Frontal cortex (tissue), 4 donors: Measurements from ENCODE around the gene RPL18. TPM values are rescaled to one million over a fixed set of nuclear protein-coding genes. Genes with fewer than 3 reads are reported as not detected.
A peak's percentile ranks its signal among the peaks of the same experiment; 100 is the strongest.

Experiments
- DNase-seq, 2 donors: peaks; one replicate each; pipeline ENCODE4 v3.0.0; 2012; ENCODE audit warnings: low spot score in 2 of 2
- FAIRE-seq: peaks from 2 replicates; lab custom pipeline; 2012; peaks lifted over from hg19 to GRCh38; lab: Jason Lieb, UNC
- total RNA-seq: library from RNA; depleted of rRNA; stranded (reverse); fragments of >200 nt; gene quantifications from one replicate; pipeline ENCODE4 v1.2.3, GENCODE V29; 2014
- donor health status: control.
- donor health status: control.
- donor health status: control.

RPL18 gene
- total RNA-seq, 1 donor from 2014 or later = 1,742 TPM

DNA sequence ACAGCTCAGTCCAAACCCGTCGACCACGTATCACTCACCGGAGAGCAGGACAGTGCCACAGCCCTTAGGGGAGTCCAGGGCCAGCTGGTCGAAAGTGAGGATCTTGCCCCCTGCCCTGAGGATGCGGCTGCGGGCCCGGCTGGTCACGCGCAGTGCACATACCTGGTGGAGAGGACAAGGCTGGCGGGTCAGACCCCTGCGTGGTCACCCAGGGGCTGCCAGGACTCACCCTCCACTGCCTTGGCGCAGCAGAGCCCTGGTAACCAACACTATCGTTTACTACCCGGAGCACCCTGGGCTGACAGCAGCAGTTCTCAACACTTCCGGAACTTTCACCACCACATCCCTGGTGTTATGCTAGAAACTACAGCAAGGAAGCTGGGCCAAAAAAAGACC is 2.9 kb downstream of the RPL18 start:
- FAIRE-seq = no peak
- DNase-seq = no peak

DNA sequence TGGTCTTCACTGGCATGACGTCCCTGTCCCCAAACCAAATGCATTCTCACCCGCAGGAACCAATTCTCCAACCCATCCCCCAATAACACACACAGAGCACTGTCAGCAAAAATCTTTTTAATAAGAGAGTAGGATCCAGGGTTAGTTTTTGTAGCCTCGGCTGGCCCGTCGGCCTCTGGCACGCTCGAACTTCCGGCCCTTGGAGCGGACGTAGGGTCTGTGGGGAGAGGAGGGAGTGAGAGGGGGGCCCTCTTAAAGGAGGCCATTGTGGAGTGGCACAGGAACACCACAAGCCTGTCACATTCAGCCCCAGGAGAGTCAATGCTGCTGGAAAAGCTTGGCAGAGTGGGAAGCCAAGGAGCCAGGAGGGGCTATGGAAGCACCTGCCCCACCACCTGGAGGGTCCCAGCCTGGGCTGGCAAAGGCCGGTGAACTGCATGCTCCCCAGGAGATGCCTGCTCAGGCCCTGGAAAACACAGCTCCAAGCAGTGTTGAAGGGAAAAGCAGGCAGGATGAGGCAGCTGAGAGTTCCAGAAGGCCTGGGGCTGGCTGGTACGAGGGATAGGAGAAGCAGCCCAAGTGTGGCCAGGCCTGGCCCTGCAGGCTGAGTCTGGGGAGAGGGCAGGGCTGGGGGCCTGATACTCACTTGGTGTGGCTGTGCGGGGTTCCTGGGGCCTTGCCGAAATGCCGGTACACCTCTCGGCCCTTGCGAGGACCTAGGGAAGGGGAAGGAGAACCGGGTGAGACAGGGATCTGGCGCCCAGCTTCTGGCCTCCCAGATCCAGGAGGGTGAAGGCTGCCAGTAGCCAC is 3.5 kb downstream of the RPL18 start:
- DNase-seq (no peak), FAIRE-seq (no peak)

DNA sequence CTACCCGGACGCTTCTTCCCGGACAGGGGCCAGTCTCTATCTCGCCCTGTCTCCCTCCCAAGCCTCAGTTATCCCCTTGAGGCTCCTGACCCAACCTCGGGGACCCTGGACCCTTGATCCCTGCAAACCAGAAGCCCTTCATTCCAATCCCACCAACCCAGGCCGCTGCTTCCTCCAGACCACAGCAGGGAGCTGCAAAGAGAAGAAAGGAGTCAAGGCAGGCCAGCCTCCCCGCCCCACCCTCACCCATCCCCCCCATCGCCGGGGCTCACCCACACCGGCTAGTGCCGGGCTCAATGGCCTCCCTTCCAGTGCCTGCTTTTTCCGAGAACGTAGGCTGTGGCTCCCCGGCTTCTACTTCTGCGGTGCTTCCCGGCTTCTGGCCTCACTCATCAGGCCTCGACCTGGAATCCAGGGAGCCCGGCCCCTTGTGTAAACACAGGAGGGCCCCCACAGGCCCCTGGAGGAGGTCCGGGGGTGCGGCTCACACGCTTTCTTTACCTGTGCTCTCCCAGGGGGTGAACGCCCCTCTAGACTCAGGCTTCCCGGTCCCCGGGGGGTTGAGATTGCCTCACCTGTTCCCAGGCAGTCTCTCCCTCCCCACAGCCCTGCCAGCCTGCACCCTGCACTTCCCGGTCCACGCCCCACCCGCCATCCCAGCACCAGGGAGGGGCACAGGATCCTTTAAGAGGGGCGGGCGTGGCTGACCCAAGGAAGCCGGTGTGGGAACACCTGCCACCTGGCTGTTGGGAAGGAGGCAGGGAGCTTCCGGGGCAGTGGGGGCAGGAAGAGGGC is 4.3 kb downstream of the RPL18 start, which contains the start of gene FAM83E:
Gene FAM83E, minus strand, starts transcription at position 641 of the 795 bp plus-strand sequence. CDS start 1,704 bp downstream, outside the sequence.
- no peak for DNase-seq
- no peak for FAIRE-seq

DNA sequence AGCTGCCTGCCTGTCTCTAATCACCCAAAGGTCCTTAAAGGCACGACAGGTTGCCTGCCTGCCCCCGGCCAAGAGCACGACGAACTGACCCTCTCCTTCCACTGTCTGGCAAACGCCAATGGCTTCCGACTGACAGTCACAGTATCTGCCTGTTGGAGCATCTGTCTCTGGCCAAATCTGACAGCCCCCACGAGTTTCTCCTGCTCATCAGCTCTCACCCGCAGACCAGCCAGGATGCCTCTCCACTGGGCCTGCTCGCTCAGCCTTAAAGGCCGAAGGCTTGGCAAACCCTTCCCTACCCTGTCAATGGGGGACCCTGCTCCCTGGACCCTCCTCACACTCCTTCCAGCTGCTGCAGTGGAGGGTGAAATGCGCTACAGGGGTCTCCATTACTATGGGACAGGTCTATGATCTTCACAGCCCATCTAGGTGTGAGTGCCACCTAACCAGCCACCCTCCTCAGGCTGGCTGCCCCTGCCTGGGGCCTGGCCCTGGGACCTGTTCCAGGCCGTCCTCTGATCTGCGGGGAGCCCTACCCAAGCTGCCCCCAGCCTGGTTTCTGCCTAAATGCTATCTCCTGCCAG is 5.0 kb downstream of the RPL18 start:
- DNase-seq (no peak), FAIRE-seq (no peak)

DNA sequence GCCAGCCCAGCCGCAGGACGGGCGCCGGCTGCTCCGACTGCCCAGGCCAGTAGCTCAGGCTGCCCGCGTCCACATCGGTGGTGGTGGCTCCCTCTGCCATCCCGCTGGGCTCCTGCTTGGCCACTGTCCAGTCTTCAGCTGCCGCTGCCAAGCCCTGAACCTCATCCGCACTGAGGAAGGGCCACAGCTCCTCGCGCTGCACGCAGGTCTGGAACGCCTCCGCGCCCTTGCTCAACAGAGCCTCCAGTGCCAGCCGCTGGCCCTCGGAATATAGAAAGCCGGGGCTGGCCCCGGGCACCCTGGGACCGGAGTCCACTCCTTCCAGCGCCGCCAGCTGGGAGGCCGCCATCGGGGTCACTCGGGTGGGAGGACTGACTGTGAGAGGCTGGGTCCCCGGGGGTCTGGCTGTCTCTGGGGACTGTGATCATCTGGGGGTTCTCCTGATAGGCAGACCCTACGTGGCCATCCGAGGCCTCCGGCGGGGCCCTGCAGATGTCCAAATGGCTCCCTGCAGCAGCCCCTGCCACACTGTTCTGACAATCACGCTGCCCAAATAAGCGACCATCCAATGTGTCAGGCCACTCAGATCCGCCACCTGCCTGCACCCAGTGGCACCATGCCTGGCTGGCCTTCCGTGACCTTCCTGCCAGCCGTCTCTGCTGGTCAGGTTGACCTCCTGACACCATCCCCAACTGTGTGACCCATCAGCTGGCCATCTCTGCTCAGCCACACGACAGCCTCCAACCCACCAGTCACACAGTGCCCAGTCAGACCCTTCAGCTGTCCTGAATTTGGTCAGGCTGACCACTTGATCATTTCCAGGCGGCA is 5.7 kb downstream of the RPL18 start:
- FAIRE-seq (no peak), DNase-seq (peak in 1 of 2 donors; percentile 44)

DNA sequence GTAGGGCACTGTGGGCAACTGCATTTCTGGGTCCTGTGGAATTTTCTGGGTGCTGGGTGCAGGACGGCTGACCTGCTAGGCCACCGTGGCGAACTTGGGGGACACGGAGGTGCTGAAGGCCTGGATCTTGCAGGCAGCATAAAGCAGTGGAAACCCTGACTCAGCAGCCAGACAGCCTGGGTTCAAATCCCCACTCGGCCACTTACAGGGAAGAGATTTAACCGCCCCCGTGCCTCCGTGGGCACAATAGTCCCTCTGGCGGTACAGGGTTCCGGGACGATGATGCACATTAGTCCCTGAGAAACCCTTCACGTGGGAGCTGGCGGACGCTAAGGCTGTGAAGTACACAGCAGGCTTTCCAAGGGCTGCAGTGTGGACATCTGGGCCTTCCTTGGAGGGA is 7.1 kb downstream of the RPL18 start:
- FAIRE-seq (no peak), DNase-seq (no peak)

DNA sequence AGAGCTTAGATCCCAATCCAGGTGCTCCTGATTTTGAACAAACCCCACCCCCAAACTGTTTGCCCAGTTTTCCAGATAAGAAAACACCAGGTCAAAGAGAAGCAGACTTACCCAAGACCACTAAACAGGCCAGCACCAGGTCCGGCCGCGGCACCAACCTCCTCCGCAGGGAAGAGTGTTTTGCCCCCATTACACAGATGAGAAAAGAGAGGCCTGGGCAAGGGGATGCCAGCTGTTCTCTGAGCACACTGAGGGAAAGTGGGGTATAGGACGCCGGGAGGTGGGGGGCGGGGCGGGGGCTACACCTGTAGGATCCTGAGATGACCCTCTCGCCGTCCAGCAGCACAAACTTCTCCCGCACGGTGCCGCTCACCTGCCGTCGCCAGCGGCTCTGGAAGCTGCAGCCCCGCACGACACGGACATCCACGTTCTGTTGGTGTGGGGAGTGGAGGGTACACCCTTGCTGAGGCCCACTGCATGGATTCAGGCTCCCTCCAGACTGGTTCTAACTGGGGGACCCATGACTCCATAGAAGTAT is 9.3 kb downstream of the RPL18 start:
- FAIRE-seq (no peak), DNase-seq (no peak)

DNA sequence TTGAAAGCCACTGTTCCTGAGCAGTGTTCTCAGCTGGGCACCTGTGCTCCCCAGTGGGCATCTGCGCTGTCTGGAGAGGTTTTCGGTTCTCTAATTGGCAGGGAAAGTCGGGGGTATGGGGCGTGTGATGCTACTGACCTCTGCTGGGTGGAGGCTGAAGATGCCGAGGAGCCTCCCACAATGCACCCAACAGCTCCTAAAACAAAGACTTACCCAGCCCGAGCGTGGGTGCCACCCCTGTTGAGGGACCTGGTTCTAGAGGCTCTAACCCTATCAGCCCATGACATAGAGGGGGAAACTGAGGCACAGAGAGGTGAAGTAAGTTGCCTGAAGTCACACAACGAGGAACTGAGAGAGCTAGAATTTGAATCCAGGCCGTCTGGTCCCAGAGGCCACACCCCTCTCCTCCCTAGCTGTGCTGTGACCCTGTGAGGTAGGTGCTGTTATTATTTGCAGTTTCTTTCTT is 10.1 kb downstream of the RPL18 start:
- FAIRE-seq (no peak), DNase-seq (peak in 1 of 2 donors; percentile 75)

DNA sequence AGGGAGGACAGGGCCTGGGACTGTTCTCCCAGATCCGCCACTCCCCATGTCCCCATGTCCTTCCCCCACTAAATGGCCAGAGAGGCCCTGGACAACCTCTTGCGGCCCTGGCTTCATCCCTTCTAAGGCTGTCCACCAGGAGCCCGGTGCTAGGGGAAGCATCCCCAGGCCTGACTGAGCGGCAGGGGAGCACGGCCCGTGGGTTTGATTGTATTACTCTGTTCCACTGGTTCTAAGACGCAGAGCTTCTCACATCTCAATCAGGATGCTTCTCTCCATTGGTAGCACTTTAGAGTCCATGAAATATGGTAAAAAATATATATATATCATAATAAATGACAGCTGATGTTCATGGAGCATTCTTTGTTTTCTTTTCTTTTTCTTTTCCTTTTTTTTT is 11.6 kb downstream of the RPL18 start:
- no peak for DNase-seq
- no peak for FAIRE-seq

DNA sequence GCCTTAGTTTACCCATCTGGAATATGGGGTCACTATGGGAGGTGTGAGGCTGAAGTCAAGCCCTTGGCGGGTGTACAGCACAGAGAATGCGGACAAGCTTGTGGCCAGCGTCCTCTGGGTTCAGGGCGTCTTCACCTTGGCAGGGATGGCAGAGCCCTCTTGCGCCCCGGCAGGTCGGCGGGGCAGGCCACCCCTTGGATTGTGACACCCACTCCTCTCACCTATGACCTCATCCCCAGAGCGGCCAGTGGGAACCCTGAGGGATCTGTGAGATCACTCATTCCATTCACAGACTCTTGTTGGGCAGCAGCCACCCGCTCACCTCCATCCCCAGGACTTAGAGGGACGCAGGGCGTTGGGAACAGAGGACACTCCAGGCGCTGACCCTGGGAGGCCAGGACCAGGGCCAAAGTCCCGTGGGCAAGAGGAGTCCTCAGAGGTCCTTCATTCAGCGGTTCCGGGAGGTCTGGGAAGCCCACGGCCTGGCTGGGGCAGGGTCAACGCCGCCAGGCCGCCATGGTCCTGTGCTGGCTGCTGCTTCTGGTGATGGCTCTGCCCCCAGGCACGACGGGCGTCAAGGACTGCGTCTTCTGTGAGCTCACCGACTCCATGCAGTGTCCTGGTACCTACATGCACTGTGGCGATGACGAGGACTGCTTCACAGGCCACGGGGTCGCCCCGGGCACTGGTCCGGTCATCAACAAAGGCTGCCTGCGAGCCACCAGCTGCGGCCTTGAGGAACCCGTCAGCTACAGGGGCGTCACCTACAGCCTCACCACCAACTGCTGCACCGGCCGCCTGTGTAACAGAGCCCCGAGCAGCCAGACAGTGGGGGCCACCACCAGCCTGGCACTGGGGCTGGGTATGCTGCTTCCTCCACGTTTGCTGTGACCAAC is 12.3 kb downstream of the RPL18 start, which contains the start of gene SPACA4:
Gene SPACA4, plus strand, starts transcription at position 280 of the 896 bp plus-strand sequence. Its CDS starts 237 bp downstream, at position 517.
- DNase-seq = no peak
- no peak for FAIRE-seq

DNA sequence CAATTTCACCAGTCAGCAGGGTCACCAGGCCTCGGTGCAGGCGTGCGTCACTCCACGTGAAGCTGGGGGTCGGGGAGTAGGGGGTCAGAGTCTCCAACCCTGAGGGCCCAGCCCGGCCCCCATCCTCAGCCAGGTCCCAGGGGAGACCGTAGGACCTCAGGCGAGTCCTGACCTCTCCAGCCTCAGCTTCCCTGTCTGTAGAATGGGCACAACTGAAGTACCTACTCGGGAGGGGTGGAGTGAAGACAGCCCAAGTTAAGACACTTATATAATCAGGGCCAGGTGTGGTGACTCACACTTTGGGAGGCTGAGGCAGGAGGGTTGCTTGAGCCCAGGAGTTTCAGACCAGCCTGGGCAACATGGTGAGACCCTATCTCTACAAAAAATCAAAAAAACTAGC is 15.1 kb downstream of the RPL18 start:
- no peak for FAIRE-seq
- no peak for DNase-seq

DNA sequence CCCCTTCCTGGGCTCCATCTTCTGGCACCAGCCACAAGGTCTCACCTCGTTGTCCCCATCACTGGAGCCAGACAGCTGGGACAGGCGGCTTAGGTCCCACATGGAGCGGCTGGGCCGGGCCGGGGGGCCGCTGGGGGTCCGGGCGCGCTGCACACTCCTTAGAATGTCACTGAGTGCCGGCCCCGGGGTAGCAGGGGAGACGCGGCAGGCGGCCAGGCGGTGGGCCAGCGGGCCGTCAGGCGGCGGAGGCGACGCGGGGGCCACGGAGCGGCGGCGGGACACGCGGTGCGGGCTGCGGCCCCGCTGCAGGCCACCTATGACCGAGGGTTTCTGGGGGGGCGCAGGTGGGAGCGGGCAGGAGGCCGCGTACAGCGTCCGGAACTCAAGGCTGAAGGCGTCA is 15.5 kb downstream of the RPL18 start:
- no peak for FAIRE-seq

DNA sequence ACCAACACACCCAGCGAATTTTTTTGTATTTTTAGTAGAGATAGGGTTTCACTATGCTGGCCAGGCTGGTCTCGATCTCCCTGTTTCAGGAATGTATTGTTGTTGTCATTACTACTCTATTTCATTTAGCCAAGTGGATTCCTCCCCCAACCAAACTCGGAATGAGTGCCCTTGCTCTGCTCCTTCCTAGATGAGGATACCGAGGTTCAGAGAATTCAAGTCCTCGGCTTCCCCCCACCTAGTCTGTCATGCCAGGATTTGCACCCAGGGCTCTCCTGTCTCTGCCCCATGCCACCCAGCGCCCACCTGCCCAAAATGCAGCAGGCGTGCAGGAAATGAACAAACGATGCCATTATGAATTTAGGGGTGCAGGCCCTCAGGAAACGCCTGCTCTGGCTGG is 16.0 kb downstream of the RPL18 start:
- no peak for FAIRE-seq
- DNase-seq = no peak

More for the DNA sequence above, 15.5 kb downstream of the RPL18 start:
- no peak for DNase-seq

DNA sequence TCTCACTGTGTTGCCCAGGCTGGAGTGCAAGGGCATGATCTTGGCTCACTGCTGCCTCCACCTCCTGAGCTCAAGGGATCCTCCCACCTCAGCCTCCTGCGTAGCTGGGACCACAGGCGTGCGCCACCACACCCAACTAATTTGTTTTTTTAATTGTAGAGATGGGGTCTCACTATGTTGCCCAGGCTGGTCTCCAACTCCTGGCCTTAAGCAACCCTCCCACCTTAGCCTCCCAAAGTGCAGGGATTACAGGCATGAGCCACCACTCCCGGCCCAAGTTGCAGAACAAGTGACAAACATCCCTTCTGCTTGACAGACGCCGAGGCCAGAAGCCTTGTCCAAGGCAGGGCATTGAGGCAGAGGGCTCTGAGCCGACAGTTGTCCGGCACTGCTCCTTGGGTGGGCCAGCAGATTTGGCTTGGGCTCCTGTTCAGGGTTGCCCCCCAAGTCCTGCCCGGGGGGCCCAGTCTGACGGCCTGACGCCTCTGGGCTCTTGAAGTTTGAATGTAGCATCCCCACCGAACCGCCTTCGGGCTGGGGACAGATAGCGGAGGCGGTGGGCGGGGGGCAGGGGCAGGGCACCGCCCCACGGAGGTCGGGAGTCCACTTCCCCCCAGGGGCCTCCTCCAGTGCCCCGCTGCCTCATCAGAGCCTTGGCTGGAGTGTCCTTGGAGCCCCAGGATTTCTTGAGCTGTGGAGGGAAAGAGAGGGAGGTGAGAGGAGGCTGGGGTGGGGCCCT is 18.1 kb downstream of the RPL18 start:
- FAIRE-seq (no peak), DNase-seq (no peak)

DNA sequence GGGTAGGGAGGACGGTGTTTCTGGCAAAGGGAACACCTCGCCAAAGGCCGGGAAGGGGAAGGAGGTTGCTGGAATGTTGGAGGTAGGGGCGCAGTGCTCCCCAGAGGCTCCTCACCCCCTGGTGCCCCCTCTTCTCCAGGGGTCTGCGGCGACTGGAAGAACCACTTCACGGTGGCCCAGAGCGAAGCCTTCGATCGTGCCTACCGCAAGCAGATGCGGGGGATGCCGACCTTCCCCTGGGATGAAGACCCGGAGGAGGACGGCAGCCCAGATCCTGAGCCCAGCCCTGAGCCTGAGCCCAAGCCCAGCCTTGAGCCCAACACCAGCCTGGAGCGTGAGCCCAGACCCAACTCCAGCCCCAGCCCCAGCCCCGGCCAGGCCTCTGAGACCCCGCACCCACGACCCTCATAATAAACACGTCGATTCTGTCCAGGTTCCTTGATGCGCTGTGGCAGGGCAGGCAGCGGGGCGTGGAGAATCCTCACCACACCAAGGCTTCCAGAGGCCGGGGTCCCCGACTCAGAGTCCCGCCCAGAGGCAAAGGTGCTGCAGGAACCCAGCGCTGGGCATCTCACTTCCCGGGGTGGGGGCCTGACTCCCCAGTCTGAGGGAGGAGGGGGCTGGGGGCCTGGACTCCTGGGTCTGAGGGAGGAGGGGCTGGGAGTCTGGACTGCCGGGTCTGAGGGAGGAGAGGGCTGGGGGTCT is 19.8 kb downstream of the RPL18 start:
- FAIRE-seq = no peak
- DNase-seq = no peak

DNA sequence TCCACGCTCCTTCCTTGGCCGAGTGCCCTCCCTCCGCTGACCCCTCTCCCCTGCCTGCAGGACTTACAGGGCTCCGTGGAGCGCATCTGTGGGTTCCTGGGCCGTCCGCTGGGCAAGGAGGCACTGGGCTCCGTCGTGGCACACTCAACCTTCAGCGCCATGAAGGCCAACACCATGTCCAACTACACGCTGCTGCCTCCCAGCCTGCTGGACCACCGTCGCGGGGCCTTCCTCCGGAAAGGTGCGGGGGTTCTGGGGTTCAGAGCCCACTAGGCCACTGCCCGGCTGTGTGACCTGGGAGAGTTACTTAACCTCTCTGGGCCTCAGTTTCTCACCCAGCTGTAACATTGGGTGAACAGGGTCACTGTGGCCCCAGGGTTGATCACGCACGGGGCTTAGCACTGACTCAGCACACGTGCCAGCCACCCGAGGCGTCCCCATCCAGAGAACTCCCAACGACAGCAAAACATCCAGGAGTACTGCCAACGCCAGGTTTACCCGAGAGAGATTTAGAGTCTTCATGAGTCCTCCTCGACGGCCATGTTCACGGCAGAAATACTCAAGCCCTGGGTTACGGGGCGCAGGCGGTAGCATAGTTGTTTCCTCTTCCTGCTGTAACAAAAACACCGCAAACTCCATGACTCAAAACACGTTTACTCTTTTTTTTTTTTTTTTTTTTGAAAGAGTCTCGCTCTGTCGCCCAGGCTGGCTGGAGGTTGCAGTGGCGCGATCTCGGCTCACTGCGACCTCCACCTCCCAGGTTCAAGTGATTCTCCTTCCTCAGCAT is 22.1 kb downstream of the RPL18 start:
- FAIRE-seq (no peak), DNase-seq (peak in 1 of 2 donors; percentile 11)
